ENCODE measurements around the gene LY6G6D.

LY6G6D gene

DNA sequence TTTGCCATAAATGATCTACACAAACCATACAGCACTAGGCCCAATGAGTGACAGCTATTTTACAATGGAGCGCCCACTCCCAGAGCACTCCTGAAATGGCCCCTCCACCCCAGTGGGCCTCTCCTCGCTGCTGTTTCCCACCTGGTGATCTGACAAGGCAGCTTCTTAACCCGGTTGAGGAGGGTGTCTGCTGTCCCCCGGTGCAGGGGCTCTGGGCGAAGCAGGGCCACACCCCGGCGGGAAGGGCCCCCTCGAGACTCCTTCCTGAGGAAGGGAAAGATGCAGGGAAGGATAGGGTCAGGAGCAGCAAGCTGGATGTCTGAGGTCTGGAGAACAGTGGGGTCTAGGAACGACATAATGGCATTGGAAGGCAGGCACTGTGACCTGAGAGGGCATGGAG, 22.3 kb upstream of the LY6G6D start:
- no peaks in the 10 kb centered on the region for H3K9me3 ChIP-seq (ENCODE audit: low read length)
- TF ChIP-seq, protein P1, sequence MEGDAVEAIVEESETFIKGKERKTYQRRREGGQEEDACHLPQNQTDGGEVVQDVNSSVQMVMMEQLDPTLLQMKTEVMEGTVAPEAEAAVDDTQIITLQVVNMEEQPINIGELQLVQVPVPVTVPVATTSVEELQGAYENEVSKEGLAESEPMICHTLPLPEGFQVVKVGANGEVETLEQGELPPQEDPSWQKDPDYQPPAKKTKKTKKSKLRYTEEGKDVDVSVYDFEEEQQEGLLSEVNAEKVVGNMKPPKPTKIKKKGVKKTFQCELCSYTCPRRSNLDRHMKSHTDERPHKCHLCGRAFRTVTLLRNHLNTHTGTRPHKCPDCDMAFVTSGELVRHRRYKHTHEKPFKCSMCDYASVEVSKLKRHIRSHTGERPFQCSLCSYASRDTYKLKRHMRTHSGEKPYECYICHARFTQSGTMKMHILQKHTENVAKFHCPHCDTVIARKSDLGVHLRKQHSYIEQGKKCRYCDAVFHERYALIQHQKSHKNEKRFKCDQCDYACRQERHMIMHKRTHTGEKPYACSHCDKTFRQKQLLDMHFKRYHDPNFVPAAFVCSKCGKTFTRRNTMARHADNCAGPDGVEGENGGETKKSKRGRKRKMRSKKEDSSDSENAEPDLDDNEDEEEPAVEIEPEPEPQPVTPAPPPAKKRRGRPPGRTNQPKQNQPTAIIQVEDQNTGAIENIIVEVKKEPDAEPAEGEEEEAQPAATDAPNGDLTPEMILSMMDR (IDR thresholded peaks at IDR 0.05; ENCODE audit: low read length) = no peak
- TF ChIP-seq EZH2 (IDR thresholded peaks at IDR 0.05; ENCODE audit: borderline replicate concordance, low read length) = no peak
- H2AFZ ChIP-seq (ENCODE audit: low read length) = no peak overlapping the region
- no peaks in the 10 kb centered on the region for H3K9me2 ChIP-seq (ENCODE audit: low read depth, low read length)
- no peak overlapping the region for H3K9ac ChIP-seq (ENCODE audit: low read length)
- H3K4me2 ChIP-seq (ENCODE audit: low read length) = no peak overlapping the region
- H3K4me3 ChIP-seq (ENCODE audit: low read depth, low read length, poor library complexity, severe bottlenecking) = no peak overlapping the region
- H3K4me1 ChIP-seq (ENCODE audit: insufficient read depth, low read length, severe bottlenecking) = peaks cover 8% of the 10 kb centered on the region
- H3K27ac ChIP-seq (ENCODE audit: low read depth, low read length, poor library complexity, severe bottlenecking) = no peak overlapping the region
- H3K79me2 ChIP-seq (ENCODE audit: insufficient read depth, low read length) = no peaks in the 10 kb centered on the region
- H3K36me3 ChIP-seq (ENCODE audit: insufficient read depth, low read length) = peaks cover 61% of the 10 kb centered on the region
- no peaks in the 10 kb centered on the region for H3F3A ChIP-seq (ENCODE audit: insufficient read depth, low read length)
- H4K20me1 ChIP-seq (ENCODE audit: insufficient read depth, low read length) = no peaks in the 10 kb centered on the region
- H3K27me3 ChIP-seq (ENCODE audit: insufficient read depth, low read length) = no peaks in the 10 kb centered on the region

DNA sequence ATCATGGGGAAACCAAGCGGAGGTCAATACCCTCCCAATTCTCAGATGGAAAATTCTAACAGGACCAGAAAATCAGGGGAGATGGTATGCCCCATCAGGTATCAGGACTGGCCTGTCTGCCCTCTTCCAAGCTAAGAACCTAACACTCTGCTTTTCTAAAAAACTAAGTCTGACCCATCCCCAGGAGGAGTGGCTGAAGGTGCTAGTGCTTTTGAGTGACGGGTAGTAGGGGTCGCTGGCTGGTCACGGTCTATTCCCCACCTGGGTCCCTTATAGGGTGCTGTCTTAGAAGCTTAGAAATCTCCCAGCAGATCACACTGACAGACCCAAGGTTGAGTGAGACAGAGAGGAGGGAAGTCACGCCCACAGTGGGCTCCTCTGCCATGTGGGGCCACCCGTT, 21.6 kb upstream of the LY6G6D start:
- no peak overlapping the region for H3K4me2 ChIP-seq (ENCODE audit: low read length)
- no peaks in the 10 kb centered on the region for H3K79me2 ChIP-seq (ENCODE audit: insufficient read depth, low read length)
- H3K27me3 ChIP-seq (ENCODE audit: insufficient read depth, low read length) = no peaks in the 10 kb centered on the region
- no peak overlapping the region for H3K9ac ChIP-seq (ENCODE audit: low read length)
- H3K4me1 ChIP-seq (ENCODE audit: insufficient read depth, low read length, severe bottlenecking) = peaks cover 8% of the 10 kb centered on the region
- TF ChIP-seq EZH2 (IDR thresholded peaks at IDR 0.05; ENCODE audit: borderline replicate concordance, low read length) = no peak
- TF ChIP-seq, protein P1 (IDR thresholded peaks at IDR 0.05; ENCODE audit: low read length) = no peak
- no peak overlapping the region for H2AFZ ChIP-seq (ENCODE audit: low read length)
- no peaks in the 10 kb centered on the region for H3F3A ChIP-seq (ENCODE audit: insufficient read depth, low read length)
- peaks cover 54% of the 10 kb centered on the region for H3K36me3 ChIP-seq (ENCODE audit: insufficient read depth, low read length)
- H3K4me3 ChIP-seq (ENCODE audit: low read depth, low read length, poor library complexity, severe bottlenecking) = no peak overlapping the region
- H4K20me1 ChIP-seq (ENCODE audit: insufficient read depth, low read length) = no peaks in the 10 kb centered on the region
- no peaks in the 10 kb centered on the region for H3K9me2 ChIP-seq (ENCODE audit: low read depth, low read length)
- no peaks in the 10 kb centered on the region for H3K9me3 ChIP-seq (ENCODE audit: low read length)
- H3K27ac ChIP-seq (ENCODE audit: low read depth, low read length, poor library complexity, severe bottlenecking) = no peak overlapping the region

DNA sequence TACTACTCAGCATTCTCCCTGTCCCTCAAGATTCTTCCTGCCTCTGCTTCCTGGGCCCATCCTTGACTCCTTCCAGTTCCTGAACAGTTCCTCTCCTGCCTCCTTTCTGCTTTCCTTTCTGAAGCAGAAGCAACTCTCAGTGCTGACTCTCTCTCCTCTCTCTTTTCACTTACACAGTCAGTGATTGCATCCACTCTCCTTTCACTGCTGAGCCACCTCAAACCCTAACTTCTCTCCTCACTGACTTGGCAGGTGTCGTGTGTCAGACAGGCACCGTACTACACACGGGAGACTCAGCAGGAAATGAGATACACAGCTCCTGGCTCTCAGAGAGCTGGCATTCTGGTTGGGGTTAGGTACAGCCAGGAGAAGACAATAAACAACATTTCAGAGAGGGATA, 17.6 kb upstream of the LY6G6D start:
- no peak overlapping the region for H3K4me3 ChIP-seq (ENCODE audit: low read depth, low read length, poor library complexity, severe bottlenecking)
- H3K27ac ChIP-seq (ENCODE audit: low read depth, low read length, poor library complexity, severe bottlenecking) = no peak overlapping the region
- no peaks in the 10 kb centered on the region for H3K9me2 ChIP-seq (ENCODE audit: low read depth, low read length)
- H2AFZ ChIP-seq (ENCODE audit: low read length) = no peak overlapping the region
- TF ChIP-seq, protein P1 (IDR thresholded peaks at IDR 0.05; ENCODE audit: low read length) = no peak
- TF ChIP-seq EZH2 (IDR thresholded peaks at IDR 0.05; ENCODE audit: borderline replicate concordance, low read length) = no peak
- no peak overlapping the region for H3K4me2 ChIP-seq (ENCODE audit: low read length)
- H3K79me2 ChIP-seq (ENCODE audit: insufficient read depth, low read length) = 0 out of 2 replicates have a peak, but pooled peaks cover 5% of the 10 kb centered on the region
- no peaks in the 10 kb centered on the region for H3K27me3 ChIP-seq (ENCODE audit: insufficient read depth, low read length)
- H3K36me3 ChIP-seq (ENCODE audit: insufficient read depth, low read length) = peaks cover 39% of the 10 kb centered on the region
- no peaks in the 10 kb centered on the region for H4K20me1 ChIP-seq (ENCODE audit: insufficient read depth, low read length)
- H3K4me1 ChIP-seq (ENCODE audit: insufficient read depth, low read length, severe bottlenecking) = peaks cover 17% of the 10 kb centered on the region
- no peaks in the 10 kb centered on the region for H3F3A ChIP-seq (ENCODE audit: insufficient read depth, low read length)
- no peak overlapping the region for H3K9ac ChIP-seq (ENCODE audit: low read length)
- no peaks in the 10 kb centered on the region for H3K9me3 ChIP-seq (ENCODE audit: low read length)

Measured in OCI-LY1 (cell line).